Astrocyte (in vitro differentiated cells and primary cell): Measurements from ENCODE around the gene EPHB4. TPM values are rescaled to one million over a fixed set of nuclear protein-coding genes. Genes with fewer than 3 reads are reported as not detected.

Experiments used
- DNase-seq: peaks from one replicate; pipeline ENCODE4 v3.0.0-alpha.2; 2010; ENCODE audit warnings: low read depth
- FAIRE-seq: peaks from 2 replicates; lab custom pipeline; 2011; peaks lifted over from hg19 to GRCh38; lab: Jason Lieb, UNC
- H2AFZ ChIP-seq: 2 replicates; pipeline ENCODE4 v1.6.0; 2012; ENCODE audit warnings: low read depth, low read length, inconsistent platforms
- H3K27ac ChIP-seq: 2 replicates; pipeline ENCODE4 v1.5.1; 2011; ENCODE audit warnings: low read depth, low read length, inconsistent platforms
- H3K27me3 ChIP-seq: 2 replicates; pipeline ENCODE4 v1.6.0; 2011; ENCODE audit warnings: low read length, inconsistent platforms; ENCODE audit not compliant: insufficient read depth
- H3K36me3 ChIP-seq: 2 replicates; pipeline ENCODE4 v1.5.1; 2011; ENCODE audit warnings: low read length, inconsistent platforms; ENCODE audit not compliant: insufficient read depth
- H3K4me1 ChIP-seq: 2 replicates; pipeline ENCODE4 v1.5.1; 2011; ENCODE audit warnings: low read length, inconsistent platforms; ENCODE audit not compliant: insufficient read depth
- H3K4me2 ChIP-seq: 2 replicates; pipeline ENCODE4 v1.6.0; 2012; ENCODE audit warnings: low read length, inconsistent platforms
- H3K4me3 ChIP-seq: 2 replicates; pipeline ENCODE4 v1.5.1; 2011; ENCODE audit warnings: low read depth, mild to moderate bottlenecking, low read length, inconsistent platforms; ENCODE audit not compliant: insufficient read depth
- H3K79me2 ChIP-seq: 2 replicates; pipeline ENCODE4 v1.6.0; 2012; ENCODE audit warnings: mild to moderate bottlenecking, low read length, inconsistent platforms; ENCODE audit not compliant: insufficient read depth
- H3K9ac ChIP-seq: 2 replicates; pipeline ENCODE4 v1.6.0; 2012; ENCODE audit warnings: mild to moderate bottlenecking, low read length, inconsistent platforms
- H3K9me3 ChIP-seq: 2 replicates; pipeline ENCODE4 v1.5.1; 2012; ENCODE audit warnings: low read depth, mild to moderate bottlenecking, low read length, inconsistent platforms; ENCODE audit not compliant: insufficient read depth
- H4K20me1 ChIP-seq: 2 replicates; pipeline ENCODE4 v1.6.0; 2012; ENCODE audit warnings: low read length, inconsistent platforms; ENCODE audit not compliant: insufficient read depth
- H3K27ac Mint-ChIP-seq: one replicate; pipeline ENCODE4 v1.8.0; 2021; ENCODE audit warnings: mild to moderate bottlenecking, mixed read lengths; ENCODE audit not compliant: unreplicated experiment
- H3K27me3 Mint-ChIP-seq: one replicate; pipeline ENCODE4 v1.8.0; 2021; ENCODE audit warnings: low read depth, mixed read lengths; ENCODE audit not compliant: unreplicated experiment
- H3K36me3 Mint-ChIP-seq: one replicate; pipeline ENCODE4 v1.8.0; 2021; ENCODE audit warnings: low read depth, mixed read lengths; ENCODE audit not compliant: unreplicated experiment
- H3K4me1 Mint-ChIP-seq: one replicate; pipeline ENCODE4 v1.8.0; 2021; ENCODE audit warnings: low read depth, mixed read lengths; ENCODE audit not compliant: unreplicated experiment
- H3K4me3 Mint-ChIP-seq: one replicate; pipeline ENCODE4 v1.8.0; 2021; ENCODE audit warnings: mild to moderate bottlenecking, moderate library complexity, mixed read lengths; ENCODE audit not compliant: unreplicated experiment
- H3K9me3 Mint-ChIP-seq: one replicate; pipeline ENCODE4 v1.8.0; 2021; ENCODE audit warnings: mild to moderate bottlenecking, mixed read lengths; ENCODE audit not compliant: unreplicated experiment
- EZH2 ChIP-seq: IDR thresholded peaks from 2 replicates; pipeline ENCODE4 v1.6.1; 2012; ENCODE audit warnings: mild to moderate bottlenecking, low read length, inconsistent platforms; ENCODE audit not compliant: insufficient read depth
- total RNA-seq: library from RNA; stranded (reverse); gene quantifications from 2 replicates; pipeline ENCODE4 v1.2.1, GENCODE V29; 2021
- TF ChIP-seq, protein P1 (sequence below): IDR thresholded peaks from 2 replicates; pipeline ENCODE4 v1.5.1; 2011; ENCODE audit warnings: low read depth, mild to moderate bottlenecking, inconsistent platforms, low read length, moderate library complexity; ENCODE audit not compliant: insufficient read depth

EPHB4 gene
- total RNA-seq, 1 donor from 2014 or later, result 73.6 TPM

DNA sequence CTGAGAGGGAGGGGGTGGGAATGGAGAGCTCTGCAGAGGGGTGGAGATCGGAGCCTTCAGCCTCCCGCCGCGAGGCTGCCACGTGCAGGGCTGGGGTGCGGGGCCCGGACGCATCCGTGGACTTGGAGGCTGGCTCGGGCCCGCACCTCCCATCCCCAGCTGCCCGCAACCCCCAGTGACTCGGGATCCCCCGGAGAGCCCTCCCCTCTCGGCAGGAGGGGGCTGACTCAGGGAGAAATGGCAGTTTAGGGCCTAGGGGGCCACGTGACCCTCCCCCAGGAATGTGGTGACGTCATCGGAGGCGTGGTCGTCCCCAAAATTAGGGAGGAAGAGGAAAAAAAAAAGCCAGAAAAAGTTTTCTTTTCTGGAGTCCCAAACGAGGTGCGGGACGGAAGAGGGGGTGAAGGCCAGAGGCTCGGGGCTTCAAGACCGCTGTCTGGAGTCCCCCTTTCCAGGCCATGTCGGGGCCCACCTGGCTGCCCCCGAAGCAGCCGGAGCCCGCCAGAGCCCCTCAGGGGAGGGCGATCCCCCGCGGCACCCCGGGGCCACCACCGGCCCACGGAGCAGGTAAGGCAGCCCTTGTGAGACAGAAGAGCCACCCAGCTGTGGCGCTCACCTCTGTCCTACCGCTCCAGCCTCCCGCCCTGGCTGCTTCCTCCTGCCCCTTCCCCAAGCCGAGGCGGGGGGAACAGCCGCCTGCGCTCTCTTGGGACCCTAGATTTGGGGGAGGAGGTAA lies 39.9 kb upstream of the EPHB4 start, which contains the start of gene TRIP6:
Gene TRIP6, plus strand, starts transcription at position 348 of the 736 bp plus-strand sequence. Its CDS starts 111 bp downstream, at position 459.
- Histone ChIP-seq H3K9me3 (no peaks in the 10 kb centered on the region), H3K27me3 (no peaks in the 10 kb centered on the region), H3K4me3 (peak within 1 kb of the TSS; percentile 85), H3K9ac (peak within 1 kb of the TSS; percentile 98), H3K4me1 (peaks cover 36% of the 10 kb centered on the region), H3K4me2 (peak within 1 kb of the TSS; percentile 97), H4K20me1 (peaks cover 9% of the 10 kb centered on the region), H3K36me3 (peaks cover 13% of the 10 kb centered on the region), H3K27ac (peak within 1 kb of the TSS; percentile 95), H2AFZ (no peak within 1 kb of the TSS), H3K79me2 (peaks cover 53% of the 10 kb centered on the region)
- no peak for FAIRE-seq
- no peaks in the 10 kb centered on the region for H3K27me3 Mint-ChIP-seq
- no peaks in the 10 kb centered on the region for H3K9me3 Mint-ChIP-seq
- no peak for TF ChIP-seq EZH2
- TF ChIP-seq, protein P1, sequence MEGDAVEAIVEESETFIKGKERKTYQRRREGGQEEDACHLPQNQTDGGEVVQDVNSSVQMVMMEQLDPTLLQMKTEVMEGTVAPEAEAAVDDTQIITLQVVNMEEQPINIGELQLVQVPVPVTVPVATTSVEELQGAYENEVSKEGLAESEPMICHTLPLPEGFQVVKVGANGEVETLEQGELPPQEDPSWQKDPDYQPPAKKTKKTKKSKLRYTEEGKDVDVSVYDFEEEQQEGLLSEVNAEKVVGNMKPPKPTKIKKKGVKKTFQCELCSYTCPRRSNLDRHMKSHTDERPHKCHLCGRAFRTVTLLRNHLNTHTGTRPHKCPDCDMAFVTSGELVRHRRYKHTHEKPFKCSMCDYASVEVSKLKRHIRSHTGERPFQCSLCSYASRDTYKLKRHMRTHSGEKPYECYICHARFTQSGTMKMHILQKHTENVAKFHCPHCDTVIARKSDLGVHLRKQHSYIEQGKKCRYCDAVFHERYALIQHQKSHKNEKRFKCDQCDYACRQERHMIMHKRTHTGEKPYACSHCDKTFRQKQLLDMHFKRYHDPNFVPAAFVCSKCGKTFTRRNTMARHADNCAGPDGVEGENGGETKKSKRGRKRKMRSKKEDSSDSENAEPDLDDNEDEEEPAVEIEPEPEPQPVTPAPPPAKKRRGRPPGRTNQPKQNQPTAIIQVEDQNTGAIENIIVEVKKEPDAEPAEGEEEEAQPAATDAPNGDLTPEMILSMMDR, result no peak
- peaks cover 7% of the 10 kb centered on the region for H3K4me1 Mint-ChIP-seq
- peak within 1 kb of the TSS; percentile 95 for H3K4me3 Mint-ChIP-seq
- H3K36me3 Mint-ChIP-seq, result peaks cover 16% of the 10 kb centered on the region
- peak; percentile 87 for DNase-seq
- H3K27ac Mint-ChIP-seq, result peak within 1 kb of the TSS; percentile 97

DNA sequence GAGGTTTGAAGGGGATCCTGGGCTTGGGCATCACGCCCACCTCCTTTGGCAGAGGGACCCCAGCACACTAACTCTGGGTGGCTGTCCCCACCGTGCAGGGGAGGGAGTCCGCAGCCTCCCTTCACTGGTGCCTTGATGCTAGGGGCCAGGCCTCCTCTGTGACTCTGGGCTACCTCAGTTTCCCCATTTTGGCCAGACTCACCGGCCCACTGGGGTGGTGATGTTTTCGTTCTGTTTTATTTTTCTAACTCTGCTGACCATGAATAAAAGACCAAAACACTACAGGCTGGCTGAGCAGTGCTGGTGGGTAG lies 39.4 kb upstream of the EPHB4 start:
- Histone ChIP-seq H3K4me2 (peak overlapping the region; percentile 97), H4K20me1 (peaks cover 9% of the 10 kb centered on the region), H3K9ac (peak overlapping the region; percentile 98), H3K27ac (peak overlapping the region; percentile 95), H3K36me3 (peaks cover 13% of the 10 kb centered on the region), H3K27me3 (no peaks in the 10 kb centered on the region), H3K9me3 (no peaks in the 10 kb centered on the region), H3K4me3 (peak overlapping the region; percentile 85), H2AFZ (no peak overlapping the region), H3K79me2 (peaks cover 50% of the 10 kb centered on the region), H3K4me1 (peaks cover 36% of the 10 kb centered on the region)
- no peaks in the 10 kb centered on the region for H3K9me3 Mint-ChIP-seq
- peak overlapping the region; percentile 95 for H3K4me3 Mint-ChIP-seq
- no peak for FAIRE-seq
- peaks cover 7% of the 10 kb centered on the region for H3K4me1 Mint-ChIP-seq
- peaks cover 20% of the 10 kb centered on the region for H3K36me3 Mint-ChIP-seq
- TF ChIP-seq, protein P1, result no peak
- TF ChIP-seq EZH2, result no peak
- no peak overlapping the region for H3K27ac Mint-ChIP-seq
- DNase-seq, result no peak
- no peaks in the 10 kb centered on the region for H3K27me3 Mint-ChIP-seq
